Esophagus muscularis mucosa (tissue), 4 donors: ENCODE data around the gene NTRK3.

Experiments
- EP300 ChIP-seq: sonication (generic); formaldehyde crosslinking; IDR thresholded peaks from one replicate; pipeline ENCODE4 v1.6.1; 2017; ENCODE audit warnings: antibody characterized with exemption
- POLR2A ChIP-seq: fragments of 450-650 bp; IDR thresholded peaks from one replicate; pipeline ENCODE4 v1.6.1; 2017; ENCODE audit warnings: antibody characterized with exemption, moderate library complexity, mild to moderate bottlenecking, low read depth
- POLR2AphosphoS5 ChIP-seq, 2 donors: sonication (generic); formaldehyde crosslinking; IDR thresholded peaks; one replicate each; pipeline ENCODE4 v1.6.1; 2017; ENCODE audit warnings: antibody characterized with exemption in 2 of 2
- TF ChIP-seq, protein P1 (sequence below), 3 experiments: fragments of 200-600 bp in 2 of 3; fragments of 450-650 bp in 1 of 3; sonication (generic) in 2 of 3; IDR thresholded peaks; one replicate each; pipeline ENCODE4 v1.5.1; 2017 to 2019; ENCODE audit warnings: antibody characterized with exemption in 3 of 3, mild to moderate bottlenecking in 2 of 3, moderate library complexity in 1 of 3

DNA sequence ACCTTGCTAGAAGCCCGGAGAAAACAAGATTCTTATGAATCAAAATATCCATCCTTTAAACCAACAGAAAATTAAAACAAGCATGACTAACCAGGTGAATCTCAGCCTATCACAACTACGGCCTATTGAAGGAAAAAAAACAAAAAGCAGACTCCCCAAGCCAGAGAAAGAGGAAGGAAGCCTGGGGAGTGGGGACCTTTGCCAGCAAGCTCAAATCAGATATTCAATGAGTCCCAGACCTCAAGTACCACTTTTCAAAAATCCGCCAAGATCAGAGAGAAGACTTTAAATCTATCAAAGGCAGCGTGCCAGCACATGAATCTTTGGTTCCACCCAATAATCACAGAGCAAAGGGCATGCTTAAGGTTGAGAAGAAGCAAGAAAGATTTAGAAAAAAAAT is 253.8 kb downstream of the NTRK3 start:
- TF ChIP-seq, protein P1, sequence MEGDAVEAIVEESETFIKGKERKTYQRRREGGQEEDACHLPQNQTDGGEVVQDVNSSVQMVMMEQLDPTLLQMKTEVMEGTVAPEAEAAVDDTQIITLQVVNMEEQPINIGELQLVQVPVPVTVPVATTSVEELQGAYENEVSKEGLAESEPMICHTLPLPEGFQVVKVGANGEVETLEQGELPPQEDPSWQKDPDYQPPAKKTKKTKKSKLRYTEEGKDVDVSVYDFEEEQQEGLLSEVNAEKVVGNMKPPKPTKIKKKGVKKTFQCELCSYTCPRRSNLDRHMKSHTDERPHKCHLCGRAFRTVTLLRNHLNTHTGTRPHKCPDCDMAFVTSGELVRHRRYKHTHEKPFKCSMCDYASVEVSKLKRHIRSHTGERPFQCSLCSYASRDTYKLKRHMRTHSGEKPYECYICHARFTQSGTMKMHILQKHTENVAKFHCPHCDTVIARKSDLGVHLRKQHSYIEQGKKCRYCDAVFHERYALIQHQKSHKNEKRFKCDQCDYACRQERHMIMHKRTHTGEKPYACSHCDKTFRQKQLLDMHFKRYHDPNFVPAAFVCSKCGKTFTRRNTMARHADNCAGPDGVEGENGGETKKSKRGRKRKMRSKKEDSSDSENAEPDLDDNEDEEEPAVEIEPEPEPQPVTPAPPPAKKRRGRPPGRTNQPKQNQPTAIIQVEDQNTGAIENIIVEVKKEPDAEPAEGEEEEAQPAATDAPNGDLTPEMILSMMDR (IDR thresholded peaks at IDR 0.05) = no peak
- TF ChIP-seq EP300 = no peak
- no peak for TF ChIP-seq POLR2A
- TF ChIP-seq POLR2AphosphoS5 (IDR thresholded peaks at IDR 0.05) = no peak
